NCI-H774 (cell line): Measurements from ENCODE around the gene SLC6A1.
"Not testable (repeated sequence)": the region's sequence is repeated elsewhere in the genome, so short reads cannot be mapped to it uniquely, and the experiment has no call there.

Experiments used
- DNase-seq: peaks from one replicate; lab custom pipeline; 2025; lab: John Stamatoyannopoulos, UW

The SLC6A1 gene

DNA sequence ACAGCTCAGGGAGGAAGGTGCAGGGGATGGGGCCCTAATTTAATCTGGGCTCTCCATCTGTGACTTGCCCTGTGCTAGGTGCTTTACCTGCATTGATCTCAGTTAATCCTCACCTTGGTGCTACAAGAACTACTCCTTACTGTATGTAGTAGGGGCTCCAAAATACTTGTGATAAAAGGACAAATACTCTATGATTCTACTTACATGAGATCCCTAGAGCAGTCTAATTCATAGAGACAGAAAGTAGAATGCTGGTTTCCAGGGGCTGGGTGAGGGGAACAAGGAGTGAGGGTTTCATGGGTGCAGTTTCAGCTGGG lies 67.2 kb downstream of the SLC6A1 start:
- no peak for DNase-seq

DNA sequence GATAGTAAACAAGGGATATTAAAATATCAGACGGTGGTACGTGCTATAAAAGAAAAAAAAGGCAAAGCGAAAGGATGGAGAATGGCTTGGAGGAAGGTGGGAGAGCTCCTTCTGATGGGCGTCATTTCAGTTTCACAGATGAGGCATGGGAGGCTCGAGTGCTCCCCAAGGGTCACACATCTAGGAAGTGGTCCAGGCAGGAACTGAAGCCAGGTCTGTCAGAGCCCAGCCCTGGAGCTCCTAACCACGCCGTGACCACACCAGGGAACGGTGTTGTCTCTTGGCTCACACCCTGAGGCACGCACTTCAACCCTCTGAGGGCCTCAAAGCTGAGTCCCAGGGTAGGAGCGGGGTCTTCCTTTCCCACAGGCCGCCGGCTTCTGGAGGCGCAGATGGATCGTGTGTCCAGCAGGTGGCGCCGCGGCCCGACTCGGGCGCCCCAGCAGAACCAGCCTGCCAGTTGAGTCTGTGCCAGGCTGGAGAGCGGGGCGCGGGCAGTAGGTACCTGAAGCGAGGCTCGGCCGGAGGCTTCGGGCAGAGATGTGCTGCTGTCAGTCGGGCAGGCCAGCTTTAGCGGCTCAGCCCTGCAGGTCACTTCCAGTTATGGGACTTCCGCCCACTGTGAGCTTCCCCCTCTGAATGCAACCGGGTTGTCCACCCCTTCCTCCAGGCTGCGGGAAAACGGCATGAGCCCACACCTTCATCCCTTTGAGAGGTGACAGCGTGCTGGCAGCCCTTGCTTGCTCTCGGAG lies 68.1 kb downstream of the SLC6A1 start:
- DNase-seq: peak; percentile 43

DNA sequence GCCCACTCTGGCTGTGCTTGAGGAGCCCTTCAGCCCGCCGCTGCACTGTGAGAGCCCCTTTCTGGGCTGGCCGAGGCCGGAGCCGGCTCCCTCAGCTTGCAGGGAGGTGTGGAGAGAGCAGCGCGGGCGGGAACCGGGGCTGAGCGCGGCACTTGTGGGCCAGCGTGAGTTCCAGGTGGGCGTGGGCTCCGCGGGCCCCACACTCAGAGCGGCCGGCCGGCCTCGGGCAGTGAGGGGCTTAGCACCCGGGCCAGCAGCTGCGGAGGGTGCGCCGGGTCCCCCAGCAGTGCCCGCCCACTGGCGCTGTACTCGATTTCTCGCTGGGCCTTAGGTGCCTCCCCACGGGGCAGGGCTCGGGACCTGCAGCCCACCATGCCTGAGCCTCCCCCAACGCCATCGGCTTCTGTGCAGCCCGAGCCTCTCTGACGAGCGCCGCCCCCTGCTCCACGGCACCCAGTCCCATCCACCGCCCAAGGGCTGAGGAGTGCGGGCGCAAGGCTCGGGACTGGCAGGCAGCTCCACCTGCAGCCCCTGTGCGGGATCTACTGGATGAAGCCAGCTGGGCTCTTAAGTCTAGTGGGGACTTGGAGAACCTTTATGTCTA lies 68.8 kb downstream of the SLC6A1 start:
- DNase-seq: not testable (repeated sequence)

DNA sequence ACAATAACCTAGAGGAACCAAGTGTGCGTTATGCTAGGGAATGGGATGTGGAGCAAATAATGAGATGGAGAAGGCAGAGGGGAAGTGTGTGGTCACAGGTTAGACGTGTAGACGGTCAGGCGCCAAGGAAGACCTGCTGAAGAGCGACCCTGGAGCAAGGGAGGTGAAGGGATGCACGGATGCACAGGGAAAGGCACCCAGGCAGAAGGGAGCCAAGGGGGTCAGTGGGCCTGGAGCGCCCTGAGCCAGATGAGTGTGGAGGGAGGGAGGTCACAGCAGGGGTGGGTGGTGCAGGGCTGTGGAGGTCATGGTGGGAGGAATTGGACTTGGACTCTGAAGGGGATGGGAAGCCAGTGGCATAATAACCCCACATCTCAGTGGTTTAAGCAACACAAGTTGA lies 70.2 kb downstream of the SLC6A1 start:
- no peak for DNase-seq

DNA sequence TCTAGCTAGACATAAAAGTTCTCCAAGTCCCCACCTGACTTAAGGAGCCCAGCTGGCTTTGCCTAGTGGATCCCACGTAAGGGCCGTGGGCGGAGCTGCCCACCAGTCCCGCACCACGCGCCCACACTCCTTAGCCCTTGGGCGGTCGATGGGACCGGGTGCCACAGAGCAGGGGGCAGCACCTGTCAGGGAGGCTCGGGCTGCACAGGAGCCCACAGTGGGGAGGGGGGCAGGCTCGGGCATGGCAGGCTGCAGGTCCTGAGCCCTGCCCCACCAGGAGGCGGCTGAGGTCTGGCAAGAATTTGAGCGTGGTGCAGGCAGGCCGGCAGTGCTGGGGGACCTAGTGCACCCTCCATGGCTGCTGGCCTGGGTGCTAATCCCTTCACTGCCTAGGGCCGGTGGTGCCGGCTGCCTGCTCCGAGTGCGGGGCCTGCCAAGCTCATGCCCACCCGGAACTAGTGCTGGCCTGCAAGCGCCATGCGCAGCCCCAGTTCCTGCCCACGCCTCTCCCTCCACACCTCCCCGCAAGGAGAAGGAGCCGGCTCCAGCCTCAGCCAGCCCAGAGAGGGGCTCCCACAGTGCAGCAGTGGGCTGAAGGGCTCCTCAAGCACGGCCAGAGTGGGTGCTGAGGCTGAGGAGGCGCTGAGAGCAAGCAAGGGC lies 78.7 kb downstream of the SLC6A1 start:
- no peak for DNase-seq

DNA sequence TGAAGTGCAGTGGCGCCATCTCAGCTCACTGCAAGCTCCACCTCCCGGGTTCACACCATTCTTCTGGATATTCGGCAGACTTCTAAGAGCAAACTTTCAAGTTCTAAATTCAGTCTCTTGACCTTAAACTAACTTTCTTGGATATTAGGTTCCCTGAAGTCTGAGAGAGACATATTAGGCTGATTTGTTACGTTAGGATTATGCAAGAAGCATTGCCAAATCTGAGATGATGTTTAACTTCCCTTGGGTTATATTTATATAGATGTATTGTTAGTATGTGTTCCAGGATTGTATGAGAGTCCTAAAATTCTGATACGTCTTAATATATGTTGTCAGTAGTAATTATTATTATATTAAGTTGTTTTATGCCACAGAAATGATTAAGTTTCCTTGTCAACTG lies 80.1 kb downstream of the SLC6A1 start:
- DNase-seq: no peak

DNA sequence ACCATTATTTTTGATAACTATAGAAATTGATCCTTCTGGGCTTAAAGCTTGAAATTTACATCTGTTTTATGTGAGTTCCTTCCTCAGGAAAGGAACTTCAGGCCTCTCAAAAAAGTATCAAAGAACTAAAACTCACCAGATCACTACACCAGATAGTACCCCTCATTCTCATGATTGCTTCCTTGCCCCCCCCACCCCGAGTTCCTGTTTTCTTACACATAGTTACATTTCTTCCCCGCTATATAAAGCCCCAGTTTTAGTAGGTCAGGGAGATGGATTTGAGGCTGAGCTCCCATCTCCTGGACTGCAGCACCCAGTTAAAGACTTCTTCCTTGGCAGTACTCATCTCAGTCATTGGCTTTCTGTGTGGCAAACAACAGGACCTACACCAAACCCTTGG lies 81.5 kb downstream of the SLC6A1 start:
- no peak for DNase-seq

DNA sequence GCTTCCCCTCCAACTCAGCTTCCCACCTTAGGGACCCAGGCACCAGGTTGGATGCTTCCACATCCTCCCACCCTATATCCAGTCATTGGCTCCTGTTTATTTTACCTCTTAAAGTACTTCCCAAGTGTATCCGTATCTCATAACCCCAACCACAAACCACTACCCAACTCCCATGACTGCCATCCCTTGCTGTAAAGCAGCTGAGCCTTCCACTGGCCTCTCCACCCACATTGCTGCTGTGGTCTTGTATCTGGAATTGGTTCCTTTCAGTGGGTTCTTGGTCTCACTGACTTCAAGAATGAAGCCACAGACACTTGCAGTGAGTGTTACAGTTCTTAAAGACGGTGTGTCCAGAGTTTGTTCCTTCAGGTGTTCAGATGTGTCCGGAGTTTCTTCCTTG lies 81.9 kb downstream of the SLC6A1 start:
- no peak for DNase-seq

DNA sequence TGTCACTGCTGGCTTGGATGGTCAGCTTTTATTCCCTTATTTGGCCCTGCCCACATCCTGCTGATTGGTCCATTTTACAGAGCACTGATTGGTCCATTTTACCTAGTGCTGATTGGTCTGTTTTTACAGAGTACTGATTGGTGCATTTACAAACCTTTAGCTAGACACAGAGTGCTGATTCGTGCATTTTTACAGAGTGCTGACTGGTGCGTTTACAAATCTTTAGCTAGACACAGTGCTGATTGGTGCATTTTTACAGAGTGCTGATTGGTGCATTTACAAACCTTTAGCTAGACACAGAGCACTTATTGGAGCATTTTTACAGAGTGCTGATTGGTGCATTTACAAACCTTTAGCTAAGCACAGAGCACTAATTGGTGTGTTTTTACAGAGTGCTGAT lies 82.6 kb downstream of the SLC6A1 start:
- not testable (repeated sequence) for DNase-seq

DNA sequence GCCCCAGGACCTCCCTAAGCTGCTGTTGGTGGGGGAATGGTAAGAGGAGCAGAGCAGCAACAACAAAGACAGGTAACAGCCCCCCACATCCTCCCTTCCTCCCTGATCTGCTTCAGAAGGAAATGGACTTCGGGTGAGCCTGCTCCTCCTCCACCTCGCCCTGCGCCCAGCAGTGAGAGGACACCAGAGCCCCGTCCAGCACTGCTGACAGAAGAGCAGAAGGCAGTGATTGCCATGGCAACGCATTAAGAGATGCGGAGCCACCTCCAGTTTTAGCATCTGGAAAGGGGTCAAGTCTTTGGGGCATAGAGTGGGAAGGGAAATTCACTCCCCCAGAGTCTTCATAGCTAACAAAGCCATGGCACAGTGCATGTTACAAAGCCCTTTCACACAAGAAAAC lies 84.2 kb downstream of the SLC6A1 start:
- DNase-seq: no peak

DNA sequence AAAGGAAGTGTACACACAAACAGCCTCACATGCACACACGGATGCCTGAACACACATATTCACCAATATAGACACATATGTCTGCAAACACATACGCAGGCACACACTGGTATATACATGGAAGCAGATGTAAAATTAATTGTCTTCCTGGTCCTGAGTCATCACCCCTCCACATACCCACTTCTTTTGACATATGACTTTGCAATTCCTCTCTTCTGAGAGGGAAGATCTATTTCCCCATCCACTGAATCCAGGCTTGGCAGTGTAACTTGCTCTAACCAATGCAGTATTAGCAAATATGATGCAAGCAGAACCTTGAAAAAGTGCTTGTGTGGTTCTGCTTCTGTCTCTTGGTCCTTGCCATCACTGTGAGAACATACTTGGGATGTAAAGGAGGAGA lies 84.9 kb downstream of the SLC6A1 start:
- no peak for DNase-seq

DNA sequence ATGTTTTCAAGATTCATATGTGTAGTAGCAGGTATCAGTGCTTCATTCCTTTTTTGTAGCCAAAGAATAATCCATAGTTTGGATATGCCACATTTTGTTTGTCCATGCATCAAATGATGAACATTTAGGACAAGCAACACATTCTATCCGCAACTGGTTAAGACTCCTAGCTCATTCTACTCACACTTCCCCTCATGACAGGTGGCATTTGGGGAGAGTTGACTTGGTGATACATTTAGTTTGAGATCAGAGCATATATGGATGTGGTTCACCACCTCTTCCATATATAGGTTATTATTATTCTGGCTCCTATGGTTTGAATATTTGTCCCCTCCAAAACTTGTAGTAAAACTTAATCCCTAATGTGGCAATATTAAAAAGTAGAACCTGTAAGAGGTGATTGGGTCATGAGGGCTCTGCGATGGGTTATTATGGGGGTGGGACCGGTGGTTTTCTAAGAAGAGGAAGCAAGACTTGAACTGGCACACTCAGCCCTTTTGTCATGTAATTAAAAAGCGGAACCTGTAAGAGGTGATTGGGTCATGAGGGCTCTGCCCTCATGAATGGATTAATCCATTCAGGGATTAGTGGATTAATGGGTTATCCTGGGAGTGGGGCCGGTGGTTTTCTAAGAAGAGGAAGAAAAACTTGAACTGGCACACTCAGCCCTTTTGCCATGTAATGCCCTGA lies 86.4 kb downstream of the SLC6A1 start:
- no peak for DNase-seq

DNA sequence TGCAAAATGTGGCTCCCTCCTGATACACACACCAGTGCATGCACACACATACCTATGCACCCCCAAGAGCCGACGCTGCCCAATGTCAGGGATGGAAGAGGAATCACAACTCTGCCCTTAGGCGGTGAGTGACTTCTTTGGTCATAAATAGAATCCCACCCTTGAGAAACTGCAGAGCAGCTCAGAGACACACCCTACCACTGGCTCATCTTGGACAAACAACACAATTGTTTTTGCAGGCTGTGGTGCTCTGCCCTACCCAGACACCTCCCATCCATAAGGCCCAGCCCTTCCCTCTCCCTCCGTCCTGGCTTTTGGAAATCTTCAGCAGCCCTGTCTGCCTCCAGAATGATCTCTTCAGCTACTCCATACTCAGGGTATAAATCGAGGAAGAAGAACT lies 87.9 kb downstream of the SLC6A1 start:
- no peak for DNase-seq

DNA sequence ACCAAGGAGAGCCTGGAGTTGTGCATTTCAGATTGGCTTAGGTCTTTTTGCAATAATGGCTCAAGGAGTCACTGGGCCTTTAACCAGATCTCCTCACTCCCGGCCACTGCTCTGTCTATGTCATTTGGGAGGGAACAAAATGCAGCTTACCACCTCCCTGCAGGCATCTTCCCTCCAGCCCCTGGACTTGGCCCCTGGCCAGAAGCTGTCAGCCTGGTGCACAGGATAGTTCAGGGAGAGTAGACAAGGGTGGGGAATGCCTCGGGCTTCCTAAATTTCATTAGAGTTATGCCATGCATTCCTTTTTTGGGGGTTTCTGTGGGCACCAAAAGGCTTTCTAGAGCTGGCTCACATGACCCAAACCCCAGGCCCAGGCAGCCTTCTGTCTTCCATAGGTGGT lies 91.5 kb downstream of the SLC6A1 start:
- DNase-seq: no peak

DNA sequence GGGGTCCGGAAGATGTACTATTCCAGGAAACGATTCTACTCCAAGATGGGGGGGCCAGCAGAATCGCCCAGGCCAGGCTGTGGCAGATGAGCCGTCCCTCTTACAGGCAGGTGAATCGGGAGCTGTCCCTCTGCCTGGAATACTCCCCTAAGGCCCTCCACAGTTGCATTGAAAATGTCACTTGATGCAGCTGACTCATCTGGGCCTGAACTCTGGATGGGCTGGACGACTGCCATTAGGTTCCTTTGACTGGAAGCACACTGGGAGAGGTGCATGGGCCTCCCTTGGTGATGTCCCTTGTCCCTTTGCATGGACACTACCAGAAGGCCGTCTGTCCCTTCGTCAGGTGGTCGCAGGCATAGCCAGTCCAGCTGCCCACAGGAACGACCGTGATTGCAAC lies 92.1 kb downstream of the SLC6A1 start:
- DNase-seq: no peak

DNA sequence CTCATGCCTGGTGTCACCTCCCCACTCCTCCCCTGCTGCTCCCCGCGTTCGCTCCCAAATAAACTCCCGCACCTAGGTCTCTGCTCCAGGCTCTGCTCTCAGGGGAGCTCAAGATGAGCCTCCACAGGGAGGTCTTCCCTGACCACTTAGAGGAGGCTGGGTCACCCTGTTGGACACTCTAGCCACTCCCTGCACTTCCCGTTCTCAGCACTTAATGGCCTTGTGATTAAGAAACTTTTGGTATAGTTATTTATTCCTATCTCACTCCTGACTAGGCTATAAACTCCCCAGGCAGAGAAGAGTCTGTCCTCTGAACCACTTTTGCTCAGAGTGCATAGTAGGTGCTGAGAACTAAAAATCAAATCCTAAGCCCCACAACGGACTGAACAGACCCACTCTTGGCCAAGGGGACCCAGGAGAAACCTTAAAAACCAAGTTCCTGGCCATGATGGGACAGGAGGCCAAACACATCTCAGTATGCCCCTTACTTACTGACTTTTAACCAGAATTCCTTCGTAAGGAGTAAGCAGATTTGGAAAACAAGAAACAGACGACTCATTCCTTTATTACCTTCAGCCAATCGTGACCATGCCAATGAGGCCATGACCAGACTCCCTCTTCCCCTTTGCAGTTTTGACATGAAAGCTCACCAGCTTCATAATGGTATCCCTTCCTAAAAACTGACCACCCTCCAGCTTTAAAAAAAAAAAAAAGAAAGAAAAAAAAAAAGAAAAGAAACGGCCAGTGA lies 92.7 kb downstream of the SLC6A1 start:
- DNase-seq: no peak

DNA sequence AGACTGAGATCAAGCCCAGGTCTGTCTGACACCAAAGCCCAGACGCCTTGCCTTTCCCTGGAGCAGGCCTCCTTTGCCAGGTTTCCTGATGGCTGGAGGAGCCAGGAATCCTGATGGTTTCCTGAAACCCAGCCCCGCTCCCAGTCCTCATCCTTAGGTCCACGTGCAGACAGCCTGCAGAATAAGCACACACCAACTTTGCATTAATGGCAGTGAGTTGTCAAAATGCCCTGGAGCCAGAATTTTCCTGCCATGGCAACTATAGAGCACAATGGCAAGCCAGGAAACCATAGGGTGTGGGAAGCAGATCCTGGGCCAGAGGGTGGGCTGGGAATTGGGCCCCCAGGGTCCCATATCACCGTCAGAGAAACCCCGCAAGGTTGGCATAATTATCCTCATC lies 94.3 kb downstream of the SLC6A1 start:
- no peak for DNase-seq

DNA sequence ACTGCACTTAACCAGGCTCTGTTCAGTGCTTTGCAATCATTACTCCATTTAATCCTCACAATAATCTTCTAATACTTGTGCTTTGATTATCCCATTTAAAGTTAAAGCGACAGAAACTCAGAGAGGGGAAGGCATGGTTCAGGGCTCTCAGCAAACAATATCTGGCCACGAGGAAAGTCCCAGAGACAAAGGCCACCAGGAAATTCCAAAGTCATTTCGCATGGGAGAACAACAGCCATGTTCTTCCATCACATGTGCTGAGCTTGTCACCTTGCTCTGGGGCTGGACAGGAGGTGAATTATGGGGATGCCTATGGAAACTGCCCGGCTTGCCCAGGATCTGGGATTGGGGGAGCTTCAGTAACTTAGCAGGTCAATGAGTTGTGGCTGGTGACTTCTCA lies 95.5 kb downstream of the SLC6A1 start:
- no peak for DNase-seq

DNA sequence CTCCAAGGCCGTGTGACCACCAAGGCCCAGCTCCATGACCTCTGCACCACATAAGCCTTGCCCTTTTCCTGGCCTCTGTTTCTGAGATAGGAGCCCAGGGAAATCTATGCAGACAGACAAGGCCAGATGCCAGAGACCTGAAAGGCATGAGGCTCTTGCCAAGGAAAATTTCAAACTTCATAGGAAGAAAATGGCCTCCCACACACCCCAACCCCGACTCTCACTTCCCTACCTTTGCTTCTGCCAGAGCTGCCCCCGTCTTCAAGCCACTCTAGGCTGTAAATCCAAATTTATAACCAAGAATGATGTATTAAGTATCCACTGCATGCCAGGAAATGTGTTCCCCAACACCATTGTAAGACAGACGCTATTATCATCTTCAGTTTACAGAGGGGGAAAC lies 96.3 kb downstream of the SLC6A1 start:
- no peak for DNase-seq
